Measurements from ENCODE around the gene SEC24B. TPM values are rescaled to one million over a fixed set of nuclear protein-coding genes. Genes with fewer than 3 reads are reported as not detected.

SEC24B gene
- total and polyA plus RNA-seq, 12 donors, result 7.3 to 34.1 (median 29.6) TPM

DNA sequence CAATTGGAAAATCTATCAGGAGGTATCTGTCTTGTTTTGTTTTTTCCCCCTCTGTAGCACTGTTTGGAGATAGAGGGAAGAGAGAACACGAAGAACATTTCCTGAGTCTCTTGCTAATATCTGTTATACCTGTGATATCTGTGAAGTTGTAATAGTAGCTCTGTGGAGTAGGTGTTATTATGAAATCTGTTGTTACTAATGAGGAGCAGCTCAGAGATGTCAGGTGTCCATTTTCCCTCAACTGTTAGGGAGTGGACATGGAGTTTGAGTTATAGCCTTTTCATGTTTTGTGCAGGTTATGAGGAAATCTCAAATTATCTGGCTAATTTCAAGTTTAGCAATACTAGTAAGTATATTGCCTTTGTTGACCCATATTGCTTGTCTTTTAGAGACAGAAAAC lies 52.4 kb downstream of the SEC24B start:
- TF ChIP-seq, protein P1, sequence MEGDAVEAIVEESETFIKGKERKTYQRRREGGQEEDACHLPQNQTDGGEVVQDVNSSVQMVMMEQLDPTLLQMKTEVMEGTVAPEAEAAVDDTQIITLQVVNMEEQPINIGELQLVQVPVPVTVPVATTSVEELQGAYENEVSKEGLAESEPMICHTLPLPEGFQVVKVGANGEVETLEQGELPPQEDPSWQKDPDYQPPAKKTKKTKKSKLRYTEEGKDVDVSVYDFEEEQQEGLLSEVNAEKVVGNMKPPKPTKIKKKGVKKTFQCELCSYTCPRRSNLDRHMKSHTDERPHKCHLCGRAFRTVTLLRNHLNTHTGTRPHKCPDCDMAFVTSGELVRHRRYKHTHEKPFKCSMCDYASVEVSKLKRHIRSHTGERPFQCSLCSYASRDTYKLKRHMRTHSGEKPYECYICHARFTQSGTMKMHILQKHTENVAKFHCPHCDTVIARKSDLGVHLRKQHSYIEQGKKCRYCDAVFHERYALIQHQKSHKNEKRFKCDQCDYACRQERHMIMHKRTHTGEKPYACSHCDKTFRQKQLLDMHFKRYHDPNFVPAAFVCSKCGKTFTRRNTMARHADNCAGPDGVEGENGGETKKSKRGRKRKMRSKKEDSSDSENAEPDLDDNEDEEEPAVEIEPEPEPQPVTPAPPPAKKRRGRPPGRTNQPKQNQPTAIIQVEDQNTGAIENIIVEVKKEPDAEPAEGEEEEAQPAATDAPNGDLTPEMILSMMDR (IDR thresholded peaks at IDR 0.05), result no peak
- DNase-seq, result no peak
- WGBS, 2 donors, result 57 to 75% methylated on average over 1 of the region's 1 CpG
- H3K9me3 ChIP-seq, result no peaks in the 10 kb centered on the region
- H3K4me3 ChIP-seq, result no peak overlapping the region
- H3K36me3 ChIP-seq, result peaks cover 0 to 53% (median 9%) of the 10 kb centered on the region in 9 donors
- intact Hi-C loops (cut with DNase I), result no loop called here
- H3K27me3 ChIP-seq, result no peaks in the 10 kb centered on the region
- no peak for ATAC-seq
- peaks cover 0 to 3% (median 0%) of the 10 kb centered on the region in 9 donors for H3K4me1 ChIP-seq
- H3K27ac ChIP-seq, result no peak overlapping the region

DNA sequence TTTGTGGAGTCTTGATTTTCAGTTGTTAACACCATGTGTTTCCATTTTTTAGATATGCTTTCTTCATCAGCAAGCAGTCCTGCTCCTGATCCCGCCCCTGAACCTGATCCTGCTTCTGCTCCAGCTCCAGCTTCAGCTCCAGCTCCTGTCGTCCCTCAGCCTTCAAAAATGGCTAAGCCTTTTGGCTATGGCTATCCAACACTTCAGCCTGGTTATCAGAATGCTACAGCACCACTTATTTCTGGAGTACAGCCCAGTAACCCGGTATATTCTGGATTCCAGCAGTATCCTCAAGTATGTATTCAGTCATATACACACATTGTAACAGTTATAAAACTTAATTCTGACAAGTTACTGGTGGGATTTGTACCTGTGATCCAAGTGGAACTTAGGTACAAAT lies 60.9 kb downstream of the SEC24B start:
- no peaks in the 10 kb centered on the region for H3K27me3 ChIP-seq
- H3K9me3 ChIP-seq, result no peaks in the 10 kb centered on the region
- no peak overlapping the region for H3K4me3 ChIP-seq
- DNase-seq (peak; percentile 14 to 39), ATAC-seq (peak; percentile 42 to 94 (median 86))
- TF ChIP-seq, protein P1 (IDR thresholded peaks at IDR 0.05), result no peak
- H3K4me1 ChIP-seq, result peaks cover 0 to 16% (median 0%) of the 10 kb centered on the region in 9 donors
- peaks cover 0 to 85% (median 34%) of the 10 kb centered on the region in 9 donors for H3K36me3 ChIP-seq
- intact Hi-C loops (cut with DNase I), result loop anchor here in 4 of 10 donors (10.0 kb wide), 2 partner anchors 50 to 60 kb away; partner anchors contain the start of gene SEC24B (in 3 of the 4)
- WGBS, 2 donors, result 44 to 57% methylated on average over 3 of the region's 3 CpGs
- H3K27ac ChIP-seq, result no peak overlapping the region

DNA sequence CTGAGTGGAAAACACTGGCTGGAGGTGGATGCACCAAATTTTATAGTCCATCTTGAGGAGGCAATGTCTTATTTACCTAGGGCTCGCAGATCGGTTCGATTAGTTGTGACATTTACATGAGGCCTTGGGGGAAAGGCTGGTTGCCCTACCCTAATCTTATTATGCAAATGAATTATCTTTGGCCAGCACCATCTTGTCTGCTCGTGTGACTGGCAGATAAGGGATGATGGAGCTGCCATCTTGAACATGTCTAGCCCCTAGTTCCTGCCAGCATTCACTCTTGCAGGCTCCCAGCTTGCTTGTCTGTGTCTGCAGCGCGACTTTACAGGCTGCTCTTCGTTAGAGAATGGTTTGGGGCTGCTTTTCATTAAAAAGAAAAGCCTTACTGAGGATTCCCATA lies 61.9 kb downstream of the SEC24B start:
- H3K9me3 ChIP-seq, result no peaks in the 10 kb centered on the region
- H3K4me3 ChIP-seq, result no peak overlapping the region
- H3K36me3 ChIP-seq, result peaks cover 0 to 95% (median 38%) of the 10 kb centered on the region in 9 donors
- intact Hi-C loops (cut with DNase I), result loop anchor here in 5 of 10 donors (5.0 to 10.0 kb wide), 3 partner anchors 51 to 63 kb away; partner anchors contain the start of gene SEC24B (in 4 of the 5)
- no peak overlapping the region for H3K27ac ChIP-seq
- peaks cover 0 to 16% (median 0%) of the 10 kb centered on the region in 9 donors for H3K4me1 ChIP-seq
- 83% methylated on average over 7 of the region's 7 CpGs for WGBS, 2 donors
- TF ChIP-seq, protein P1 (IDR thresholded peaks at IDR 0.05), result no peak
- no peaks in the 10 kb centered on the region for H3K27me3 ChIP-seq
- no peak for DNase-seq
- no peak for ATAC-seq

DNA sequence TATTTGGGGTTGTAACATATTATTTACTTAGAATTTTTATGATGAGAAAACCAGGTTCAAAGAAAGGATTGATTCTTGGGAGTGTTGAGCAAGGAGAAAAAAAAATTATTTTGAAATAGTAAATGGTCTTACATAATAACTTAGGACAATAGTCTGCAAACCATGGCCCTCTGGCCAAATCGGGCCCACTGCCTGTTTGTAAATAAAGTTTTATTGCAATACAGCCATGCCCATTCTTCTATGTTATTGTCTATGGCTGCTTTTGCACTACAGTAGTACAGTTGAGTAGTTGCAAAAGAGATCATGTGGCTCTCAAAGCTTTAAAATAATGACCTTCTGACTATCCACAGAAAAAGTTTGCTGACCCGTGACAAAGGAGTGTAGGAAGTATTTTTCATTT lies 63.3 kb downstream of the SEC24B start:
- TF ChIP-seq, protein P1 (IDR thresholded peaks at IDR 0.05), result no peak
- intact Hi-C loops (cut with DNase I), result loop anchor here in 5 of 10 donors (5.0 to 10.0 kb wide), 3 partner anchors 52 to 65 kb away; partner anchors contain the start of gene SEC24B (in 4 of the 5)
- DNase-seq (no peak), ATAC-seq (no peak)
- peaks cover 0 to 13% (median 0%) of the 10 kb centered on the region in 9 donors for H3K4me1 ChIP-seq
- no peaks in the 10 kb centered on the region for H3K27me3 ChIP-seq
- no peak overlapping the region for H3K27ac ChIP-seq
- no peaks in the 10 kb centered on the region for H3K9me3 ChIP-seq
- H3K36me3 ChIP-seq, result peaks cover 0 to 99% (median 38%) of the 10 kb centered on the region in 9 donors
- H3K4me3 ChIP-seq, result no peak overlapping the region
- WGBS, 2 donors, result 95 to 96% methylated on average over 2 of the region's 2 CpGs

Data from heart right ventricle (tissue), 16 donors.